HG03571 (cell line): Measurements from ENCODE around the gene METAP1D.
"Not testable (repeated sequence)": the region's sequence is repeated elsewhere in the genome, so short reads cannot be mapped to it uniquely, and the experiment has no call there.

Experiments
- ATAC-seq: cut with Tn5 transposase; IDR thresholded peaks from one replicate; pipeline ENCODE4 v1.9.1; 2021; ENCODE audit not compliant: unreplicated experiment

METAP1D gene

GRCh38 chr2:171999604-172000469 lies at the start of gene METAP1D:
METAP1D (plus strand) TSS chr2:171999953; CDS start chr2:171999970, 17 bp downstream.
- peak; percentile 97 for ATAC-seq

GRCh38 chr2:171952276-171952675 lies 47.5 kb upstream of the METAP1D start:
- no peak for ATAC-seq

DNA sequence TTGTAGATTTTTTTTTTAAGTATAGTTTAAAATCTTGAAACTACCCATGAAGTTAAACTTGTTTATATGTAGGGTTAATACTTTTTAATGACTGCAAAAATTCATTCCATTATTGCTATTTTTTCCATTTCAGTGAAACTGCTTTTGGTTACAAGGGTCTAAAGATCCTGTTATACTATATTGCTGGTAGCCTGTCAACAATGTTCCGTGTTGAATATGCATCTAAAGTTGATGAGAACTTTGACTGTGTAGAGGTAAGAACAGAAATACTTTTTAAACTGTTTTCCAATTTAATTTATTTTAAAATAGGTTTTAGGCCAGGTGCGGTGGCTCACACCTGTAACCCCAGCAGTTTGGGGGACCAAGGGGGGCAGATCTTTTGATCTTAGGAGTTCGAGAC lies 47.0 kb upstream of the METAP1D start:
- ATAC-seq, result no peak

GRCh38 chr2:171956135-171956825 lies 43.5 kb upstream of the METAP1D start:
- ATAC-seq, result no peak

DNA sequence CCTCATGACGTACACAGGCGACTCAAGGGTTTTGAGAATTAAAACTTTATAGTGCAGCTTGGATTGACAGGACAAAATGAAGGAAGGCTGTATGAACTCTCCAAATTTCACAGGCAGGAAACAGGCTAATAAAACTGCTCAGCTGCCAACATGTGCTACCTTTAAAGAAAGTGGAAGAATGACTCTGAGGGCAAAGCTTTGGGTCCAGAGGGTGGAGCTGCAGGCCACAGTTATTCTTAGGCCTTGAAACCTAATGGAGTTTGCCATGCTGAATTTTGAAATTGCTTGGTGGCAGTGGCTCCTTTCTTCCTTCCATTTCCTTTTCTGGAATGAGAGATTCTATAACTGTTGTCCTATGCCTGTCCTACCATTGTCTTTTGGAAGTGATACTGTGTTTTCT lies 42.7 kb upstream of the METAP1D start:
- no peak for ATAC-seq

DNA sequence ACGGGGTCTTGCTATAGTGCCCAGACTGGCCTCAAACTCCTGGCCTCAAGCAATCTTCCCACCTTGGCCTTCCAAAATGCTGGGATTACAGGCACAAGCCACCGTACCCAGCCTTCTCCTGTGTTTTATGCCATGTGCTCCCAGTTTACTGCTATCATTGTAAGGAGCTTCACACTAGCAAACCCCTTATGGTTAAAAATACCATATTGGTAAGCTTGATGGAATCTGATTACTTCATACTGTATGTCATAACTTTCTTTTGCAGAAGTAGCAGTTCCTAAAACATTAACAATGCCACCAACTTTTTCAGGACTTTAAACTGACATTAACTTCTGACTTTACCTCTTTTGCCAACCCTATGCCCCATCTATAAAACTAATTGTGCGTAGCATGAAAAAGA lies 41.3 kb upstream of the METAP1D start:
- no peak for ATAC-seq

DNA sequence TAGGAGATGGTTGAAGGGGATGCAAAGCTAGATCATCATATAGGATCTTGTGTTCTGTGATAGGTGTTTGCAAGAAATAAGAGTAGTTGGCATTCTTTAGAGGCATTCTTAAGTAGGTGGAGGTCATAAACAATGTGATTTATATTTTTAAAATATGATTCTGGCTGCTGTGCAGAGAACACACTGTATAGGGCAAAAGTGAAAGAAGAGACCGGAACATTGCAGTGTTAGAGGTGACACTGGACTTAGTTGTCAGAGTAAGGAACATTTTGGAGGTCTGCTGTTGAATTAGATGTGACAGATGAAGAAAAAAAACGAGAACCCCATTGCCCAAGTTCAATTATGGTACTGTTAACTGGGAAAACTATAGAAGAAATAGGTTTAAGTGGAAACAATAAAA lies 39.8 kb upstream of the METAP1D start:
- ATAC-seq, result no peak

- ATAC-seq, result no peak
These were observed 39.2 kb upstream of the METAP1D start for GRCh38 chr2:171960570-171960969.

DNA sequence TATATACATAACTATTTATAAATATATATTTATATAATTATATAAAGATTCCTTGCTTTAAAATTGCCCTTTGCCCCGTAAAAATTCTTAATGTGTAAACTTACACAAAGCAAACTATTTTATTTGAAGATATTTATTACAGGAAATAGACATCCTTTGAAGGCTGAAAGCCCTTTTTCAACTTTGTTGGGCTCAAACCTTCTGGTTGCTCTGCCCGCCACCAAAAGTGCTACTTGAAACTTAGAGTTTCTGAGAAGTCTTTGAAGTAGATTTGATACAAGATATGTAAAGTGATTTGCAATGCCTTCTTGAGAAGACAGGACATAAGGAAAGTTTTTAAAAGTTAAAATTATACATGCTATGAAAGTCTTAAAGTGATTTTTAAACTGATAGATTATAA lies 36.6 kb upstream of the METAP1D start:
- ATAC-seq, result no peak

DNA sequence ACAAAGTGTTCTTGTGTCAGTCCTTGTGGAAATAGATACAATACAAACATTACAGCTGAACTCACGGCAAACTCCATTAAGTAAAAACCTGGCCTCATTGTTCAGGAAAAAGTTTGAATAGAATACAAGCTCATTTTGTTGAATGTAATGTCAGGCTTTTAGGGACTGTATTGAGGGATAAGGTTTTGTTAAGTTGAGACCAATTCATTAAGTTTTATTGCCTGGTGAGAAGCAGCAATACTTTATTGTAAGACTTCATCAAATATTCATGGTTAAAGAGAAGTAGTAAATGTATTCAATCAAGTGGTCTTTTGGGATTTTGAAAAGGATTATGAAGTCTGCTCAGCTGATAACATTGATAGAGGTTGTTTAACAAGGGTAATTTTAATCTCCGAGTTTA lies 35.4 kb upstream of the METAP1D start:
- ATAC-seq, result no peak

DNA sequence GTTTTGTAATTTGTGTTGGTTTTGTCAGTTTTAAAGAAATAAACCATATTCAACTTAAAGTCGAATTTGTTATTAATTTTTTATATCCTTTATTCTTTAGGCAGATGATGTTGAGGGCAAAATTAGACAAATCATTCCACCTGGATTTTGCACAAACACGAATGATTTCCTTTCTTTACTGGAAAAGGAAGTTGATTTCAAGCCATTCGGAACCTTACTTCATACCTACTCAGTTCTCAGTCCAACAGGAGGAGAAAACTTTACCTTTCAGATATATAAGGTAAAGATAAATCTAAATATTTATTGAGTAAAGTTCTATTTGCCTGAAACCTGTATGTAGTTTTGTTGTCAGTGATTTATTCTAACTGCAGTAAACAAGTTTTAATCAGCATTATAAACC lies 34.5 kb upstream of the METAP1D start:
- ATAC-seq, result no peak

- no peak for ATAC-seq
These were observed 34.1 kb upstream of the METAP1D start for GRCh38 chr2:171965661-171966060.

DNA sequence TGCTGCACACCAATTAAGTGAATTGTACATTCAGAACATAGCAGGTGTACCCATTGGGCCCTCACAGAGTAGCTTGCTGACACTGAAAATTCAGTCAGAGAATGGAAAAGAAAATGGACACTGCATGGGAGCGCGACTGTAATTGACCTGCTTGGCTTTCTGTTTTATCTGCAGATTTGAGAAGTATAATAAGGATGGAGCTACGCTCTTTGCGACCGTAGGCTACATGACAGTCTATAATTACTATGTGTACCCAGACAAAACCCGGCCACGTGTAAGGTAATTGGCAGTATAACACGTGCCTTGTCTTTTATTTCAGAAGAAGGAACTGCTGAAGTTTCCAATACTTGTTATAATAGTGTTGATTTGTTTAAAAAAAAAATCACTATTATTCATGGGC lies 33.5 kb upstream of the METAP1D start:
- ATAC-seq, result no peak

- ATAC-seq, result no peak
These were observed 33.1 kb upstream of the METAP1D start for GRCh38 chr2:171966688-171967087.

DNA sequence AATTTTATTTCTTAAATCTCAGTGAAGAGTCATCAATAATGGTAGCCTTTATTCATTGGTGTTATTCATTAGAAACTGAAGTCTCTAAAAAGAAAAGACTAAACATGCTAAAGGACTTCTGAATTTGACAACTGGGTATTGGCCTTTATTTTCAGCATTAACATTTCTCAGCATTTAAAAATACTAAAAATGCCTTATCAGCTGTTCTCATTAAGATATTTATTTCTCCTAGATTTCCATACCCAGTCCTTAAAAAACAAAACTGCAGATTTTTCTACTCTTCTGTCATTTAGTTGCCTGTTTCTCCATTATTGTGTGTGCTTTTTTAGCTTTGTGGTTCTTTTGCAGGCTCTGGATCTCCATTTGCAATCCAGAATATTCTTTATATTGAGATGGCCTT lies 31.2 kb upstream of the METAP1D start:
- no peak for ATAC-seq

- no peak for ATAC-seq
These were observed 27.3 kb upstream of the METAP1D start for GRCh38 chr2:171972329-171972982.

DNA sequence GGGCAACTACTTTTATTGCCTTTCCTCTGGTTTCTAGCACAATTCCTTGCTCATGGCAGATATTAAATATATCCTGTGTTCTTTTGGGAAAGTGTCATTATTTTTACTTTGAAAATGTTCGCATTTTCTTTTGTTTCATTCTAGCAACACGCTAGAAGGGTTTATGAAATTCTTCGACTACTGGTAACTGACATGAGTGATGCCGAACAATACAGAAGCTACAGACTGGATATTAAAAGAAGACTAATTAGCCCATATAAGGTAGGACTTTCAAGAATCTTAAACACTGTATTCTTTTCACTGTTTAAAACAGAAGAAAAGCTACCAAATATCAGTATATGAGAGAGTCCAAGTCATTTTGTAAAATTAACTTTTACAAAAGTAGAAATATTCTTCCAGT lies 20.6 kb upstream of the METAP1D start:
- ATAC-seq, result no peak

DNA sequence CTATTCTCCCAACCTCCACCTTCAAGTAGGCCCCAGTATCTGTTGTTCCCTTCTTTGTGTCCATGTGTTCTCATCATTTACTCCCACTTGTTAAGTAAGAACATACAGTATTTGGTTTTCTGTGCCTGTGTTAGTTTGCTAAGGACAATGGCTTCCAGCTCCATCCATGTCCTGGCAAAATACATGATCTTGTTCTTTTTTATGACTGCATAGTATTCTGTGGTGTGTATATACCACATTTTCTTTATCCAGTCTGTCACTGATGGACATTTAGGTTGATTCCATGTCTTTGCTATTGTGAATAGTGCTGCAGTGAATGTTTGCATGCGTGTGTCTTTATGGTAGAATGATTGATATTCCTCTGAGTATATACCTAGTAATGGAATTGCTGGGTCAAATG lies 15.8 kb upstream of the METAP1D start:
- ATAC-seq, result not testable (repeated sequence)

DNA sequence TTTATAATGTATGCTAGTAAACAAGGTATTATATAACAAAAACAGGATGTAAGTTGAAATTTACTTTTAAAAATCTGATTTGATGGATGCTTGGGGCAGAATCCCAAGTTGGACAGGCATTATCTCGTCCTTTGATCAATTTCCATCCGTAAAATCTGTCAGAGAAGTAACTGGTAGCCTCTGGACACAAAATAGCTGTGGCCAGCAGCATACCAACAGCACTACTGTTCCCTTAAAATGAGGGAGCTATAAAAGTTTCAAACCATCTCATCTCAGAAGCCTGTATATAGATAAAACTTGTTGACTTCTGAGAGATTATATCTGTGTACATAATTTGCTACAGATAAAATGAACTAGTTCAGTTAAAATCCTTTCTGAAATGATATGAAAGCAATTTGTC lies 14.7 kb upstream of the METAP1D start:
- no peak for ATAC-seq

DNA sequence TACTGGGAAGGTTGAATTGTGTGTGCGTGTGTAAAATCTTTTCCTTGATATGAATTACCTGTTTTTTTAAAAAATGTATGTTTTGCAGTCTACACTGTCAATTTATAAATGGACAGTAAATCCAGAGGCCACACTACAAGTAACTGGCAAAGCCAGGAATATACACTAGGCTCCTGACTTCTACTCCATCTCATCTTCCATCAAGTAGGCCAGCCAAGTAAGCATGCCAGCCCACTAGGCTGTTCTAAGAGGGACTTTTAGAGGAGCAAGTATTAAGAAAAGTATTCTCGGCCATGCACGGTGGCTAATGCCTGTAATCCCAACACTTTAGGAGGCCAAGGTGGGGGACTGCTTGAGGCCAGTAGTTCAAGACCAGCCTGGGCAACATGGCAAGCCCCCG lies 13.0 kb upstream of the METAP1D start:
- ATAC-seq, result no peak

- no peak for ATAC-seq
These were observed 8.7 kb upstream of the METAP1D start for GRCh38 chr2:171991027-171991426.

DNA sequence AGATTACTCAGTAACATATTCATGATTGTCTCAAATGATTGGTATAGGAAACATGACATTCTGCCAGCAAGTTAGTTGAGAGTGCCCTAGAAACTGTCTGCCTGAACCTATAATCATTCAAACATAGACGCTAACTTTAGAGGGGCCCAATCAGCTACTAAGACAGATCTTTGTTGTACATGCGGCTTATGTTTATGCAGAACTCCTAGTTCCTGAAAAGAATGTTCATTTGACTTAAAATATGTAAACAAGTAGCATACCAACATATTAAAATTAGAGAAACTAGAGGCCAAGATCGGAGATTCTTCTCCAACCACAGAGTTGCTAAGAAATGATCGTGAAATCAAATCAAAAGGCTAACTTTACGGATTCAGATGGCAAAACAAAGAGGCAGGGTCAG lies 4.2 kb upstream of the METAP1D start:
- ATAC-seq, result no peak
